NCI-H2196 treated with DMSO at 0.1 percent for 48 hours (cell line): ENCODE results near the gene PUM1.
"Not testable (repeated sequence)": the region's sequence is repeated elsewhere in the genome, so short reads cannot be mapped to it uniquely, and the experiment has no call there.

ENCODE experiments used
- DNase-seq: peaks from one replicate; lab custom pipeline; 2025; ENCODE audit not compliant: unreplicated experiment; lab: John Stamatoyannopoulos, UW

The PUM1 gene

GRCh38 chr1:30998887-30999286, 66.6 kb downstream of the PUM1 start:
- no peak for DNase-seq

GRCh38 chr1:30998171-30998570, 67.3 kb downstream of the PUM1 start:
- no peak for DNase-seq

GRCh38 chr1:30997463-30998057, 68.0 kb downstream of the PUM1 start:
- DNase-seq: no peak

- no peak for DNase-seq
These were observed 69.4 kb downstream of the PUM1 start for GRCh38 chr1:30995990-30996612.

GRCh38 chr1:30991862-30992606, 73.5 kb downstream of the PUM1 start:
- no peak for DNase-seq

GRCh38 chr1:30990591-30990990, 74.9 kb downstream of the PUM1 start:
- no peak for DNase-seq

GRCh38 chr1:30988045-30988444, 77.5 kb downstream of the PUM1 start:
- no peak for DNase-seq

- DNase-seq: no peak
These were observed 78.8 kb downstream of the PUM1 start for GRCh38 chr1:30986755-30987154.

GRCh38 chr1:30984991-30985503, 80.5 kb downstream of the PUM1 start:
- DNase-seq: no peak

- no peak for DNase-seq
These were observed 81.2 kb downstream of the PUM1 start for GRCh38 chr1:30984165-30984889.

- DNase-seq: no peak
These were observed 82.6 kb downstream of the PUM1 start for GRCh38 chr1:30982937-30983336.

- DNase-seq: no peak
These were observed 83.1 kb downstream of the PUM1 start for GRCh38 chr1:30982431-30982830.

GRCh38 chr1:30981172-30981571, 84.3 kb downstream of the PUM1 start:
- no peak for DNase-seq

GRCh38 chr1:30977511-30977910, 88.0 kb downstream of the PUM1 start:
- no peak for DNase-seq

GRCh38 chr1:30977105-30977504, 88.4 kb downstream of the PUM1 start:
- no peak for DNase-seq

GRCh38 chr1:30976143-30976542, 89.4 kb downstream of the PUM1 start:
- DNase-seq: no peak

GRCh38 chr1:30975217-30975616, 90.3 kb downstream of the PUM1 start:
- no peak for DNase-seq

- no peak for DNase-seq
These were observed 91.0 kb downstream of the PUM1 start for GRCh38 chr1:30974536-30974935.

- DNase-seq: not testable (repeated sequence)
These were observed 93.2 kb downstream of the PUM1 start for GRCh38 chr1:30972349-30972748.

- DNase-seq: no peak
These were observed 94.0 kb downstream of the PUM1 start for GRCh38 chr1:30971496-30971895.

- no peak for DNase-seq
These were observed 95.6 kb downstream of the PUM1 start for GRCh38 chr1:30969903-30970302.
